Calu3 (cell line): ENCODE measurements around the gene IZUMO3. TPM values are rescaled to one million over a fixed set of nuclear protein-coding genes. Genes with fewer than 3 reads are reported as not detected.

Source experiments
- BruUV-seq: library from RNA; stranded (reverse); fragments of 400-500 nt; replicated peaks from 2 replicates; lab custom pipeline; 2021; lab: Mats Ljungman, UMichigan
- CTCF ChIA-PET: fragments of 300-600 bp; sonication (Branson Sonifier 250); formaldehyde crosslinking; loops from one replicate; lab custom pipeline; 2022; ENCODE audit warnings: antibody characterized with exemption; lab: Charles Lee
- DNase-seq: peaks from one replicate; pipeline ENCODE4 v3.0.0; 2022
- H3K27ac Mint-ChIP-seq: one replicate; pipeline ENCODE4 v1.8.0; 2022; ENCODE audit warnings: mixed read lengths; ENCODE audit not compliant: unreplicated experiment
- H3K27me3 Mint-ChIP-seq: one replicate; pipeline ENCODE4 v1.8.0; 2022; ENCODE audit warnings: mixed read lengths; ENCODE audit not compliant: unreplicated experiment
- H3K36me3 Mint-ChIP-seq: one replicate; pipeline ENCODE4 v1.8.0; 2022; ENCODE audit warnings: mild to moderate bottlenecking, moderate library complexity, mixed read lengths; ENCODE audit not compliant: insufficient read depth, unreplicated experiment
- H3K4me1 Mint-ChIP-seq: one replicate; pipeline ENCODE4 v1.8.0; 2022; ENCODE audit warnings: mild to moderate bottlenecking, low read depth, mixed read lengths; ENCODE audit not compliant: unreplicated experiment
- H3K4me3 Mint-ChIP-seq: one replicate; pipeline ENCODE4 v1.8.0; 2022; ENCODE audit warnings: mild to moderate bottlenecking, low read depth, moderate library complexity, mixed read lengths; ENCODE audit not compliant: unreplicated experiment
- H3K9me3 Mint-ChIP-seq: one replicate; pipeline ENCODE4 v1.8.0; 2022; ENCODE audit warnings: low read depth, mixed read lengths; ENCODE audit not compliant: unreplicated experiment
- intact Hi-C: fragments of 100-400 bp; cut with micrococcal nuclease; formaldehyde crosslinking; loops from one replicate; pipeline ENCODE4 v1.10.0; 2022; ENCODE audit not compliant: unreplicated experiment
- total RNA-seq: library from RNA; stranded (reverse); gene quantifications from 2 replicates; pipeline ENCODE4 v1.2.3, GENCODE V29; 2022
- TF ChIP-seq, protein P1 (sequence below): fragments of 200-600 bp; IDR thresholded peaks from one replicate; pipeline ENCODE4 v1.8.0; 2022; ENCODE audit warnings: antibody characterized with exemption; ENCODE audit not compliant: unreplicated experiment

IZUMO3 gene
- total RNA-seq, 1 experiment from 2014 or later: not detected

DNA sequence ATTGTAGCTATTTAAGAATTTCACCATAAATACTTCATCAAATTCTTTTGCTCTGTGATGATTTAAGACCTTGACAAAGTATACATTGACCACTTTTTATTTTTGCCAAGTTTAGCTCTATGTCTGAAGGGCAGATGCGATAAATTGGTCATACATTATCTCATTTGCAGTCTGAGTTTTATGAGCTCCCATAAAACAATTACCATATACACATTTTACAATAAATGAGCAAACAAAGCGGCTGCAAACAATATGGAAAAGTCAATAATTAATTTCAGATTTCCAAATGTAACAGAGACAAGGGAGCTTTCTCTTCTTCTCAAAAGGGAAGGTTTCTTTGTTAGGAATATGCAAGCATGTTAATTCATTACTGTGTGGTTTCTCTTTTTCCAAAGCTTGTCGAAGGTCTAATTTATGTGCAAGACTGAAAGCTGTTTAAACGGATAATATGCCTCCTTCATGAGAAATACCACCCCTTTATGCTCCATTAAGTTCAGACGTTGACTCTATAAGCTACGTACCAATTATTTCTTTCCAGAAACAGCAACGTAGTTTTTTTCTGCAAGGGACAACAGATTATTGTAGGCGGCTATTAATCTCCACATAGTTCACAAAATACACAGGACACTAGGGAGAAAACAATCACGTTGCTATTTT, 7.0 kb upstream of the IZUMO3 start:
- BruUV-seq: no TSS peak
- DNase-seq: no peak
- Mint-ChIP-seq H3K27ac (no peak overlapping the region), H3K27me3 (no peaks in the 10 kb centered on the region), H3K9me3 (peaks cover 5% of the 10 kb centered on the region), H3K36me3 (no peaks in the 10 kb centered on the region), H3K4me1 (no peaks in the 10 kb centered on the region), H3K4me3 (no peak overlapping the region)
- TF ChIP-seq, protein P1, sequence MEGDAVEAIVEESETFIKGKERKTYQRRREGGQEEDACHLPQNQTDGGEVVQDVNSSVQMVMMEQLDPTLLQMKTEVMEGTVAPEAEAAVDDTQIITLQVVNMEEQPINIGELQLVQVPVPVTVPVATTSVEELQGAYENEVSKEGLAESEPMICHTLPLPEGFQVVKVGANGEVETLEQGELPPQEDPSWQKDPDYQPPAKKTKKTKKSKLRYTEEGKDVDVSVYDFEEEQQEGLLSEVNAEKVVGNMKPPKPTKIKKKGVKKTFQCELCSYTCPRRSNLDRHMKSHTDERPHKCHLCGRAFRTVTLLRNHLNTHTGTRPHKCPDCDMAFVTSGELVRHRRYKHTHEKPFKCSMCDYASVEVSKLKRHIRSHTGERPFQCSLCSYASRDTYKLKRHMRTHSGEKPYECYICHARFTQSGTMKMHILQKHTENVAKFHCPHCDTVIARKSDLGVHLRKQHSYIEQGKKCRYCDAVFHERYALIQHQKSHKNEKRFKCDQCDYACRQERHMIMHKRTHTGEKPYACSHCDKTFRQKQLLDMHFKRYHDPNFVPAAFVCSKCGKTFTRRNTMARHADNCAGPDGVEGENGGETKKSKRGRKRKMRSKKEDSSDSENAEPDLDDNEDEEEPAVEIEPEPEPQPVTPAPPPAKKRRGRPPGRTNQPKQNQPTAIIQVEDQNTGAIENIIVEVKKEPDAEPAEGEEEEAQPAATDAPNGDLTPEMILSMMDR: no peak
- CTCF ChIA-PET: no interaction called here
- intact Hi-C loops: no loop called here

GRCh38 chr9:24545285-24545684, 412 bp downstream of the IZUMO3 start:
- no peak overlapping the region for H3K4me3 Mint-ChIP-seq

GRCh38 chr9:24518545-24518944, 27.2 kb downstream of the IZUMO3 start:
- no peaks in the 10 kb centered on the region for H3K27me3 Mint-ChIP-seq
- H3K27ac Mint-ChIP-seq: no peak overlapping the region
- BruUV-seq: no TSS peak
- H3K36me3 Mint-ChIP-seq: no peaks in the 10 kb centered on the region
- no peak for DNase-seq
- CTCF ChIA-PET: no interaction called here
- intact Hi-C loops: no loop called here
- peaks cover 3% of the 10 kb centered on the region for H3K9me3 Mint-ChIP-seq
- no peak overlapping the region for H3K4me3 Mint-ChIP-seq
- no peaks in the 10 kb centered on the region for H3K4me1 Mint-ChIP-seq
- TF ChIP-seq, protein P1: no peak

More at GRCh38 chr9:24545285-24545684, 412 bp downstream of the IZUMO3 start:
- no peak for DNase-seq
- Mint-ChIP-seq H3K4me1 (no peaks in the 10 kb centered on the region), H3K36me3 (no peaks in the 10 kb centered on the region), H3K27me3 (no peaks in the 10 kb centered on the region), H3K27ac (no peak overlapping the region), H3K9me3 (peaks cover 6% of the 10 kb centered on the region)
- no TSS peak for BruUV-seq
- intact Hi-C loops: no loop called here
- CTCF ChIA-PET: no interaction called here
- TF ChIP-seq, protein P1: no peak

DNA sequence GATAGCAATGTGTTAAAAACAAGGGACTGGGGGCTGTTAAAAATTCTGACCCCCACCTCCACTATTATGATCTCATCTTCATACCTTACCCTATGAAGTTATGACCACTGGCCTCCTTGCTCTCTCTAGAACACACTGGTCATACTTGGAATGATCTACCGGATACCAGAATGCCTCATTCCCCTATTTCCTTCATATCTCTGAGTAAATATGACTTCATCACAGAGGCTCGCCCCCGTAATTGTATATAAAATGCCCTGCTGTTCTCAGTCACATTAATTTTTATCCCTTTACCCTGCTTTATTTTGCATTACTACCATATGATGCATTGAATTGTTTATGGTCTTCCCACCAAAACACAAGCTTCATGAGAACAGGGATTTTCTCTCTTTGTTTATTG, 29.2 kb downstream of the IZUMO3 start:
- Mint-ChIP-seq H3K4me3 (no peak overlapping the region), H3K9me3 (peaks cover 8% of the 10 kb centered on the region), H3K27ac (no peak overlapping the region), H3K36me3 (no peaks in the 10 kb centered on the region), H3K4me1 (no peaks in the 10 kb centered on the region), H3K27me3 (no peaks in the 10 kb centered on the region)
- no peak for DNase-seq
- no TSS peak for BruUV-seq
- intact Hi-C loops: no loop called here
- CTCF ChIA-PET: no interaction called here
- TF ChIP-seq, protein P1: no peak
